ENCODE data around the gene TRMT1. TPM values are rescaled to one million over a fixed set of nuclear protein-coding genes. Genes with fewer than 3 reads are reported as not detected.

TRMT1 gene
- polyA plus RNA-seq, 6 donors from 2014 or later = 20.2 to 36.3 (median 24.1) TPM

GRCh38 chr19:13100031-13100588, 16.4 kb downstream of the TRMT1 start:
- peaks cover 36 to 57% (median 45%) of the 10 kb centered on the region in 3 donors for H3K4me1 Mint-ChIP-seq
- no peaks in the 10 kb centered on the region for H3K27me3 Mint-ChIP-seq
- H3K27ac Mint-ChIP-seq = peak overlapping the region; percentile 91 to 98 (median 96)
- DNase-seq = no peak
- H3K4me3 Mint-ChIP-seq = peak overlapping the region; percentile 88 to 98 (median 92)
- no peak for ATAC-seq (ENCODE audit: low read depth in 2 of 2)
- no peaks in the 10 kb centered on the region for H3K9me3 Mint-ChIP-seq
- peaks cover 9% of the 10 kb centered on the region in 2 donors for H3K36me3 Mint-ChIP-seq

- no peaks in the 10 kb centered on the region for H3K27me3 Mint-ChIP-seq
- peaks cover 39 to 59% (median 46%) of the 10 kb centered on the region in 3 donors for H3K4me1 Mint-ChIP-seq
- H3K36me3 Mint-ChIP-seq = peaks cover 9% of the 10 kb centered on the region in 2 donors
- DNase-seq (peak; percentile 81), ATAC-seq (ENCODE audit: low read depth in 2 of 2) (no peak)
- peak overlapping the region; percentile 91 to 99 (median 98) for H3K27ac Mint-ChIP-seq
- peak overlapping the region; percentile 89 to 98 (median 97) for H3K4me3 Mint-ChIP-seq
- H3K9me3 Mint-ChIP-seq = no peaks in the 10 kb centered on the region
Measured at GRCh38 chr19:13099073-13099999, 17.2 kb downstream of the TRMT1 start.

GRCh38 chr19:13098277-13099072, 18.1 kb downstream of the TRMT1 start:
- Mint-ChIP-seq H3K4me1 (peaks cover 40 to 67% (median 48%) of the 10 kb centered on the region in 3 donors), H3K4me3 (peak overlapping the region; percentile 87 to 97 (median 96)), H3K27me3 (no peaks in the 10 kb centered on the region), H3K36me3 (peaks cover 9% of the 10 kb centered on the region in 2 donors), H3K27ac (peak overlapping the region; percentile 91 to 99 (median 98)), H3K9me3 (no peaks in the 10 kb centered on the region)
- ATAC-seq (ENCODE audit: low read depth in 2 of 2) (peak; percentile 20 to 21), DNase-seq (peak; percentile 69)

- Mint-ChIP-seq H3K27me3 (no peaks in the 10 kb centered on the region), H3K9me3 (no peaks in the 10 kb centered on the region), H3K4me1 (peaks cover 35 to 62% (median 44%) of the 10 kb centered on the region in 3 donors), H3K36me3 (peaks cover 9% of the 10 kb centered on the region in 2 donors), H3K4me3 (peak overlapping the region; percentile 89 to 98 (median 97)), H3K27ac (peak overlapping the region; percentile 86 to 99 (median 95))
- peak; percentile 56 for DNase-seq
- ATAC-seq (ENCODE audit: low read depth in 2 of 2) = peak; percentile 8
Measured at GRCh38 chr19:13097463-13098258, 18.9 kb downstream of the TRMT1 start.

- H3K4me1 Mint-ChIP-seq = peaks cover 35 to 62% (median 44%) of the 10 kb centered on the region in 3 donors
- no peaks in the 10 kb centered on the region for H3K27me3 Mint-ChIP-seq
- peaks cover 9% of the 10 kb centered on the region in 2 donors for H3K36me3 Mint-ChIP-seq
- no peaks in the 10 kb centered on the region for H3K9me3 Mint-ChIP-seq
- ATAC-seq (ENCODE audit: low read depth in 2 of 2) (no peak), DNase-seq (no peak)
- peak overlapping the region; percentile 86 to 99 (median 94) for H3K27ac Mint-ChIP-seq
- H3K4me3 Mint-ChIP-seq = peak overlapping the region; percentile 89 to 98 (median 97)
Measured at GRCh38 chr19:13097033-13097462, 19.5 kb downstream of the TRMT1 start.

- Mint-ChIP-seq H3K9me3 (no peaks in the 10 kb centered on the region), H3K27ac (peak overlapping the region; percentile 86 to 99 (median 97)), H3K4me3 (peak overlapping the region; percentile 89 to 98 (median 97)), H3K4me1 (peaks cover 28 to 55% (median 39%) of the 10 kb centered on the region in 3 donors), H3K27me3 (no peaks in the 10 kb centered on the region), H3K36me3 (peaks cover 9% of the 10 kb centered on the region in 2 donors)
- DNase-seq (no peak), ATAC-seq (ENCODE audit: low read depth in 2 of 2) (no peak)
Measured at GRCh38 chr19:13095934-13096927, 20.3 kb downstream of the TRMT1 start.

- DNase-seq (peak; percentile 69), ATAC-seq (ENCODE audit: low read depth in 2 of 2) (peak; percentile 29 to 30)
- Mint-ChIP-seq H3K27ac (peak overlapping the region; percentile 79 to 99 (median 98)), H3K36me3 (peaks cover 8 to 9% of the 10 kb centered on the region in 2 donors), H3K9me3 (no peaks in the 10 kb centered on the region), H3K4me1 (peaks cover 27 to 52% (median 36%) of the 10 kb centered on the region in 3 donors), H3K4me3 (peak overlapping the region; percentile 89 to 98 (median 97)), H3K27me3 (no peaks in the 10 kb centered on the region)
Measured at GRCh38 chr19:13095393-13095784, 21.2 kb downstream of the TRMT1 start.

GRCh38 chr19:13094771-13095392, 21.7 kb downstream of the TRMT1 start:
- ATAC-seq (ENCODE audit: low read depth in 2 of 2) = peak; percentile 36 to 39
- Mint-ChIP-seq H3K27ac (peak overlapping the region; percentile 91 to 99 (median 98)), H3K9me3 (no peaks in the 10 kb centered on the region), H3K27me3 (no peaks in the 10 kb centered on the region), H3K36me3 (peaks cover 3 to 4% of the 10 kb centered on the region in 2 donors), H3K4me3 (peak overlapping the region; percentile 89 to 98 (median 97)), H3K4me1 (peaks cover 21 to 46% (median 31%) of the 10 kb centered on the region in 3 donors)
- peak; percentile 69 for DNase-seq

- peak overlapping the region; percentile 36 to 99 (median 87) for H3K27ac Mint-ChIP-seq
- H3K4me3 Mint-ChIP-seq = peak overlapping the region; percentile 89 to 98 (median 97)
- DNase-seq (no peak), ATAC-seq (ENCODE audit: low read depth in 2 of 2) (no peak)
- no peaks in the 10 kb centered on the region for H3K27me3 Mint-ChIP-seq
- no peaks in the 10 kb centered on the region for H3K9me3 Mint-ChIP-seq
- peaks cover 17 to 39% (median 27%) of the 10 kb centered on the region in 3 donors for H3K4me1 Mint-ChIP-seq
- H3K36me3 Mint-ChIP-seq = peaks cover 0 to 4% of the 10 kb centered on the region in 2 donors
Measured at GRCh38 chr19:13094106-13094504, 22.4 kb downstream of the TRMT1 start.

GRCh38 chr19:13093407-13094105, 23.0 kb downstream of the TRMT1 start:
- no peaks in the 10 kb centered on the region for H3K27me3 Mint-ChIP-seq
- peak overlapping the region; percentile 36 to 99 (median 87) for H3K27ac Mint-ChIP-seq
- no peaks in the 10 kb centered on the region for H3K9me3 Mint-ChIP-seq

More at GRCh38 chr19:13093407-13094105, 23.0 kb downstream of the TRMT1 start:
- Mint-ChIP-seq H3K4me1 (peaks cover 15 to 33% (median 24%) of the 10 kb centered on the region in 3 donors), H3K36me3 (peaks cover 0 to 4% of the 10 kb centered on the region in 2 donors), H3K4me3 (peak overlapping the region; percentile 68 to 98 (median 95))
- peak; percentile 82 for DNase-seq
- ATAC-seq (ENCODE audit: low read depth in 2 of 2) = peak; percentile 48 to 57
